Left ventricle myocardium inferior (tissue), 1 donor: Measurements from ENCODE around the gene NUDT21. TPM values are rescaled to one million over a fixed set of nuclear protein-coding genes. Genes with fewer than 3 reads are reported as not detected.

Source experiments
- DNase-seq: peaks from one replicate; pipeline ENCODE4 v3.0.0-alpha.2; 2020
- H3K27ac ChIP-seq: fragments of 200-600 bp; replicated peaks from 2 replicates; pipeline ENCODE4 v1.8.0; 2021
- H3K27me3 ChIP-seq: fragments of 200-600 bp; 2 replicates; pipeline ENCODE4 v1.8.0; 2021; ENCODE audit warnings: low read depth
- H3K36me3 ChIP-seq: fragments of 200-600 bp; 2 replicates; pipeline ENCODE4 v1.8.0; 2021
- H3K4me1 ChIP-seq: fragments of 200-600 bp; 2 replicates; pipeline ENCODE4 v1.8.0; 2021
- H3K4me3 ChIP-seq: fragments of 200-600 bp; 2 replicates; pipeline ENCODE4 v1.8.0; 2021; ENCODE audit warnings: mild to moderate bottlenecking, moderate library complexity
- H3K9me3 ChIP-seq: fragments of 200-600 bp; replicated peaks from 2 replicates; pipeline ENCODE4 v1.8.0; 2021
- intact Hi-C: fragments of 100-400 bp; cut with micrococcal nuclease; formaldehyde crosslinking; loops from one replicate; pipeline ENCODE4 v1.11.0; 2022
- total RNA-seq: library from RNA; stranded (reverse); fragmentation: NEBNext Ultra II Directional; extraction: Animal tissue kit (Norgen Biotek cat#: 25700); gene quantifications from one replicate; pipeline ENCODE4 v1.2.1, GENCODE V29; 2021
- TF ChIP-seq, protein P1 (sequence below): fragments of 200-600 bp; IDR thresholded peaks from 2 replicates; pipeline ENCODE4 v1.8.0; 2021; ENCODE audit warnings: antibody characterized with exemption, mild to moderate bottlenecking, borderline replicate concordance
- donor health status: DM: no; HTN: yes; CAD: no; lungs with severe emphysema.

NUDT21 gene
- total RNA-seq, 1 donor from 2014 or later, result 59.5 TPM

DNA sequence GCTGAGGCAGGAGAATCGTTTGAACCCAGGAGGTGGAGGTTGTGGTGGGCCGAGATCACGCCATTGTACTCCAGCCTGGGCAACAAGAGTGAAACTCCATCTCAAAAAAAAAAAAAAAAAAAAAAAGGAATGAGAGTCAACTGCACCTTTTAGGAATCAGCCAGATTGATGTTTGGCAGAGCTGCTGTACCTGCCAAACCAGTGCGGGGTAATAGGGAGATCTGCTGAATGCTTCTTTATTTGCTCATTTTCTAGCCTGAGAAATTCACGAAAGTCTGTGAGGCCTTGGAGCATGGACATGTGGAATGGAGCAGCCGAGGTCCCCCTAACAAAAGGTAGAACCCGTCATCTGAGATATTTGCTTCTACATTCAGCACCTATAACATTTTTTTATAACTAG lies 18.6 kb upstream of the NUDT21 start:
- TF ChIP-seq, protein P1, sequence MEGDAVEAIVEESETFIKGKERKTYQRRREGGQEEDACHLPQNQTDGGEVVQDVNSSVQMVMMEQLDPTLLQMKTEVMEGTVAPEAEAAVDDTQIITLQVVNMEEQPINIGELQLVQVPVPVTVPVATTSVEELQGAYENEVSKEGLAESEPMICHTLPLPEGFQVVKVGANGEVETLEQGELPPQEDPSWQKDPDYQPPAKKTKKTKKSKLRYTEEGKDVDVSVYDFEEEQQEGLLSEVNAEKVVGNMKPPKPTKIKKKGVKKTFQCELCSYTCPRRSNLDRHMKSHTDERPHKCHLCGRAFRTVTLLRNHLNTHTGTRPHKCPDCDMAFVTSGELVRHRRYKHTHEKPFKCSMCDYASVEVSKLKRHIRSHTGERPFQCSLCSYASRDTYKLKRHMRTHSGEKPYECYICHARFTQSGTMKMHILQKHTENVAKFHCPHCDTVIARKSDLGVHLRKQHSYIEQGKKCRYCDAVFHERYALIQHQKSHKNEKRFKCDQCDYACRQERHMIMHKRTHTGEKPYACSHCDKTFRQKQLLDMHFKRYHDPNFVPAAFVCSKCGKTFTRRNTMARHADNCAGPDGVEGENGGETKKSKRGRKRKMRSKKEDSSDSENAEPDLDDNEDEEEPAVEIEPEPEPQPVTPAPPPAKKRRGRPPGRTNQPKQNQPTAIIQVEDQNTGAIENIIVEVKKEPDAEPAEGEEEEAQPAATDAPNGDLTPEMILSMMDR, result no peak
- Histone ChIP-seq H3K9me3 (no peaks in the 10 kb centered on the region), H3K4me1 (no peaks in the 10 kb centered on the region), H3K36me3 (peaks cover 99% of the 10 kb centered on the region), H3K27me3 (no peaks in the 10 kb centered on the region), H3K4me3 (no peak overlapping the region), H3K27ac (no peak overlapping the region)
- DNase-seq, result no peak
- intact Hi-C loops, result no loop called here

DNA sequence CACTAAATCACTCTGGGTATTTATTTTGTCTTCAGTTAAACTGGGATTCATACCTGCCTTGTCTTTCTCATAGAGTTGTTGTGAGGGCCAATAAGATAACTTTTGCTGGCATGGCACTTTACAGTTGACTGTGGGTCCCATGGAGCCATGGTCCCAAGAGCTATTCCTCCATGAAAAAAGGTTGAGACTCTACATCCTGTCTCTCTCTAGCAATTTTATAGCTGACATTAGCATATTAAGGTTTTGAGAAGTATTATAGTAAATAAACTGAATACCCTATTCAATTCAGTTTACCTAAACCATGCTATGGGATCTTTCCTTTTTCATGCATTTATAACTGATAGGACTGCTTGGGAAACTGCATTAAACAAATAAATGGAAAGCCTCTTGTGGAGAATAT lies 17.7 kb upstream of the NUDT21 start:
- Histone ChIP-seq H3K4me1 (no peaks in the 10 kb centered on the region), H3K4me3 (no peak overlapping the region), H3K27me3 (no peaks in the 10 kb centered on the region), H3K9me3 (no peaks in the 10 kb centered on the region), H3K27ac (no peak overlapping the region), H3K36me3 (peaks cover 98% of the 10 kb centered on the region)
- intact Hi-C loops, result no loop called here
- TF ChIP-seq, protein P1, result no peak
- DNase-seq, result no peak

DNA sequence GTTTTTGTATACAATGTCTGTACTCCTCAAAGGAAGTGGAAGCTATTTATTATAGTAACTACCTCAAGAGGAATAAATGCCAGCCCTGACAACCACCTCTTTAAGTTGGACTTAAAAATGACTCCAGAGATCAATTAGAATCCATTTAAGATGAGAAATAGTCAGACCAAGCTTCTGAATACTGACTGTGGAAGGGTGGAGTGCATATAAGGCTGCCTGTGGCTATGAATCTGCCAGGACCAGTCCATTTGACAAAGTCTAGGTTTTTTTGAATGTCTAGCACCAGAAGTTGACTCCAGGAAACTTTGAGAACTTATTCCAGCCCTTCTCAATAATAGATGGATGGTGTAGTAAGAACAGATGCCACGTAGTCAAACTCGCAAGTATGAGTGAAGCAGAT lies 15.2 kb upstream of the NUDT21 start:
- Histone ChIP-seq H3K9me3 (no peaks in the 10 kb centered on the region), H3K4me3 (no peak overlapping the region), H3K36me3 (peaks cover 92% of the 10 kb centered on the region), H3K4me1 (no peaks in the 10 kb centered on the region), H3K27me3 (no peaks in the 10 kb centered on the region), H3K27ac (no peak overlapping the region)
- TF ChIP-seq, protein P1, result no peak
- intact Hi-C loops, result no loop called here
- no peak for DNase-seq

DNA sequence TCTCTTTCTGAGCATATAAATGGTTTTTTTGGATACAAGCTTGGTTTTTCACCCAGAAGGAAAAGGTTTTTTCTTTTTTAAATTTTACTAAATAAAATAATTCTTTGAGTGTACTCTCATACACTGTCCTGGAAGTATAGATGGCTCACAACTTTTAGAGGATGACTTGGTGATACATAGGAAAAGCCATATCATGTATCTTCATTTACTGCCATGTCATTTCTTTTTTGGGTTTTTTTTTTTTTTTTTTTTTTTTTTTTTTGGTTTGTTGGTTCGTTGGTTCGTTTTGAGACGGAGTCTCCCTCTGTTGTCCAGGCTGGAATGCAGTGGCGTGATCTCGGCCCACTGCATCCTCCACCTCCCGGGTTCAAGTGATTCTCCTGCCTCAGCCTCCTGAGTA lies 12.0 kb upstream of the NUDT21 start:
- H3K4me3 ChIP-seq, result no peak overlapping the region
- DNase-seq, result no peak
- peaks cover 91% of the 10 kb centered on the region for H3K36me3 ChIP-seq
- H3K27me3 ChIP-seq, result no peaks in the 10 kb centered on the region
- no peak overlapping the region for H3K27ac ChIP-seq
- no peaks in the 10 kb centered on the region for H3K9me3 ChIP-seq
- no peaks in the 10 kb centered on the region for H3K4me1 ChIP-seq
- intact Hi-C loops, result no loop called here
- TF ChIP-seq, protein P1, result no peak

DNA sequence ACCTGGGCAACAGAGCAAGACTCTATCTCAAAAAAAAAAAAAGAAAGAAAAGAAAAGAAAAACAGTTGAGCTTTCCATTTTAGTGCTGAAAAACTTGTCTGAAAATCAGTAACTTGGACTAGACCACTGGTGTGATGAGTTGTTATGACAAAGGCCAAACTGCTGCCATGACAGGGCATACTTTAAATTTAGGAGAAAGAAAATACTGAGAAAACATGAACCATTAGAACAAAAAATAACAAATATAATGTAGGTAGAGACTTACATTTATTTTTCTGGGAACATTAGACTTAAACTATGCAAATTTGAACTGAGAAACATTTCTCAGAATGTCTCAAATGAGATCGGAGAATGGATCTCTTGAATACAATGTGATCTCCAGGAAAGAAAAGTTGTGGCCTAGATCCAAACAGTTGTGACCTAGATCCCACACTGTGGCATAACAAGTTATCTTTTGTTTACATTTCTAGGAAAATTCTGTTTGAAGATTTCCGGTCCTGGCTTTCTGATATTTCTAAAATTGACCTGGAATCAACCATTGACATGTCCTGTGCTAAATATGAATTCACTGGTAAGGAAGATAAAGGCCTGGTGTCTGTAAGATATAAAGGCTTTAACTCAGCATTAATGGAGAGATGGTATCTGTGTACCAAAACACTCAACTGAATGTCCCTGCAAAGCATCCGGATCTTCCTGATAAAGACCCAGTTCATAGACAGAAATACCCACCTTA lies 11.1 kb upstream of the NUDT21 start:
- intact Hi-C loops, result no loop called here
- no peaks in the 10 kb centered on the region for H3K4me1 ChIP-seq
- no peak overlapping the region for H3K27ac ChIP-seq
- no peak for DNase-seq
- H3K36me3 ChIP-seq, result peaks cover 88% of the 10 kb centered on the region
- H3K4me3 ChIP-seq, result no peak overlapping the region
- no peaks in the 10 kb centered on the region for H3K27me3 ChIP-seq
- TF ChIP-seq, protein P1, result no peak
- no peaks in the 10 kb centered on the region for H3K9me3 ChIP-seq
